Activated naive CD8-positive, alpha-beta T cell treated with anti-CD3 and anti-CD28 coated beads, Interleukin-2, amount 10 ng/mL, durations not matched to agents 7 days and 5 days (primary cell): ENCODE results near the gene SMIM10L2A. TPM values are rescaled to one million over a fixed set of nuclear protein-coding genes. Genes with fewer than 3 reads are reported as not detected.

Source experiments
- ATAC-seq: fragments of 150-1000 bp; cut with Tn5 transposase; one replicate; pipeline ENCODE4 v1.10.0; 2021; ENCODE audit warnings: low read depth, moderate library complexity
- POLR2A ChIA-PET: fragments of 350-600 bp; sonication (Branson Sonifier 250); formaldehyde crosslinking; loops from one replicate; lab custom pipeline; 2021; ENCODE audit warnings: antibody characterized with exemption; lab: Charles Lee
- DNase-seq: peaks from one replicate; pipeline ENCODE4 v3.0.0; 2021
- H3K27ac Mint-ChIP-seq: one replicate; pipeline ENCODE4 v1.8.0; 2022; ENCODE audit warnings: mild to moderate bottlenecking, mixed read lengths
- H3K27me3 Mint-ChIP-seq: one replicate; pipeline ENCODE4 v1.8.0; 2022; ENCODE audit warnings: mild to moderate bottlenecking, moderate library complexity, mixed read lengths
- H3K36me3 Mint-ChIP-seq: one replicate; pipeline ENCODE4 v1.8.0; 2021; ENCODE audit warnings: mild to moderate bottlenecking, mixed read lengths
- H3K4me1 Mint-ChIP-seq: one replicate; pipeline ENCODE4 v1.8.0; 2021; ENCODE audit warnings: mixed read lengths
- H3K4me3 Mint-ChIP-seq: one replicate; pipeline ENCODE4 v1.8.0; 2022; ENCODE audit warnings: mild to moderate bottlenecking, moderate library complexity, mixed read lengths
- H3K9me3 Mint-ChIP-seq: one replicate; pipeline ENCODE4 v1.8.0; 2021; ENCODE audit warnings: mixed read lengths
- total RNA-seq, 2 experiments: library from RNA; stranded (reverse); gene quantifications; one replicate each; pipeline ENCODE4 v1.2.3, GENCODE V29; 2021

Gene SMIM10L2A
- total RNA-seq: 1 to 10 TPM; 1.8 to 2.0 TPM

DNA sequence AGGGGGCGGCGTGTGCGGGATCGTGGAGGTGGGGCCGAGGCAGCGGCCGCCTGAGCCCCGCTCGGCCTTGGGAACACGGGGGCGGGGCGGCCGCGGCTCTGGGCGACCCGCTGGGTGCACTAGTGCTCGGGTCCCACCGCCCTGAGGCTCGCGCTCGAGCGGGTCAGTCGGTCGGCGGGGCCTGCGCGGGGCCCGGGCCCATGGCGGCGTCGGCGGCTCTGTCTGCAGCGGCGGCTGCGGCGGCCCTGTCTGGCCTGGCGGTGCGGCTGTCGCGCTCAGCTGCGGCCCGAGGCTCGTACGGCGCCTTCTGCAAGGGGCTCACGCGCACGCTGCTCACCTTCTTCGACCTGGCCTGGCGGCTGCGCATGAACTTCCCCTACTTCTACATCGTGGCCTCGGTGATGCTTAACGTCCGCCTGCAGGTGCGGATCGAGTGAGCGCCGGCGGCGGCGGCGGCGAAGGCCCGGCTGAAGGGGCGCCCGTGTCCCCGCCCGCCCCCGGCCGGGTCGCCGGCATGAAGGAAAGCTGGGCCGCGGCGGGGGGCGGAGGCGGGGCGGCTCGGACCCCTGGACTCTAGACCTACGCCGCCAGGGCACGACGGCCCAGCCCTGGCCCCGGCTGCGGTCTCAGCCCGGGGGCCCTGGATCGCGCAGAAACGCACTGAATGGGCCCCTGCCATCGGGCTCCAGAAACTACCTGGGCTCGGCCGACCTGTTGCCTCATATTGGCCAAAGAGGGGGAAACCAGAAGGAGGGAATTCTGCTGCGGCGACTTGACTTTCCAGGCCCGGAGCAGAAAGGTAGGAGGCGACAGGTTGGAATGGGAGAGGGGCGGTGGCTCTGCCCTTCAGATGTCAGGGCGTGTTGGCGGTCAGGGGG lies at the start of gene SMIM10L2A:
TSS of gene SMIM10L2A (plus strand) at position 13 of the 878 bp plus-strand sequence. CDS start at position 201, 188 bp downstream.
- peaks cover 4% of the 10 kb centered on the region for H3K27me3 Mint-ChIP-seq
- POLR2A ChIA-PET: interaction anchor here (1.0 kb wide), 1 partner anchor 20 kb away, joined by 4 read pairs; no protein-coding TSS in a partner anchor

DNA sequence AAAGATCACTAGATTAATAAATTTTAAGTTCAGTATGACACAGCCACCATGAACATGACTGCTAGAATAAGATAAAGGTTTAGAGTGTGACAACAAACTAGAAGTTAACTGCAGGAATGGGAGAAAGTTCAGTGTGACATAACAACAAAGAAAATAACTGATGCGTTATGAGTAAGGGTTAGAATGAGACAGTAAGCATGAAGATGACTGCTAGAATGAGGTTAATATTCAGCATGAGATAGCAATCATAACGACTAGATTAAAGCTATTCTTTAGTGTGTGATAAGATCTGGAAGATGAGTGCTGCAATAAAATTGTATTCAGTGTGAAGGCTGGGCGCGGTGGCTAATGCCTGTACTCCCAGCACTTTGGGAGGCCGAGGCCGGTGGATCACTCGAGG lies 48.4 kb upstream of the SMIM10L2A start:
- Mint-ChIP-seq H3K4me3 (no peak overlapping the region), H3K27ac (no peak overlapping the region), H3K9me3 (peaks cover 5% of the 10 kb centered on the region), H3K36me3 (peaks cover 15% of the 10 kb centered on the region), H3K4me1 (peaks cover 1% of the 10 kb centered on the region), H3K27me3 (no peaks in the 10 kb centered on the region)
- ATAC-seq (no peak), DNase-seq (no peak)
- POLR2A ChIA-PET: no interaction called here

More for the DNA sequence above, at the start of gene SMIM10L2A:
- Mint-ChIP-seq H3K9me3 (no peaks in the 10 kb centered on the region), H3K4me1 (peaks cover 3% of the 10 kb centered on the region), H3K4me3 (peak within 1 kb of the TSS; percentile 71), H3K36me3 (no peaks in the 10 kb centered on the region), H3K27ac (no peak within 1 kb of the TSS)
- DNase-seq (no peak), ATAC-seq (no peak)

DNA sequence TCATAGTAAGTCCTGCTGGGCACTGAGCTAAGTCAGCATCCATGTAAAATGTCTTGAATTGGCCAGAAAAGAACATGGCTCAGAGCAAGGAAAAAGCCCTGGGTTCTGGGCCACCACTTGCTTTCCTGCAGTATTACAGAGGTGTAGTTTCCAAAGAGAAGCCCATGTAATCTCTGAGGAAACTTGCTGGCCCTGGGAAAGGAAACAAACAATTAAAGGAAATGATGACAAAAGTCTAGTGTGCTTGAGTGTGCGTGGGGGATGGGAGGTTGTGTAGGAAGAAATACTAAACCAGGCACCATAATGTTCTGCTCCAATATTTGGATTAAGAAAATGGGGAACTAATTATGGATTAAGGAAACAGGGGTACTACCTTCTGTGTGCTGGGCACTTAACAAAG lies 39.5 kb upstream of the SMIM10L2A start:
- POLR2A ChIA-PET: no interaction called here
- Mint-ChIP-seq H3K36me3 (peaks cover 3% of the 10 kb centered on the region), H3K9me3 (peaks cover 3% of the 10 kb centered on the region), H3K27ac (peak overlapping the region; percentile 18), H3K4me3 (no peak overlapping the region), H3K27me3 (no peaks in the 10 kb centered on the region), H3K4me1 (peaks cover 28% of the 10 kb centered on the region)
- ATAC-seq (no peak), DNase-seq (no peak)

DNA sequence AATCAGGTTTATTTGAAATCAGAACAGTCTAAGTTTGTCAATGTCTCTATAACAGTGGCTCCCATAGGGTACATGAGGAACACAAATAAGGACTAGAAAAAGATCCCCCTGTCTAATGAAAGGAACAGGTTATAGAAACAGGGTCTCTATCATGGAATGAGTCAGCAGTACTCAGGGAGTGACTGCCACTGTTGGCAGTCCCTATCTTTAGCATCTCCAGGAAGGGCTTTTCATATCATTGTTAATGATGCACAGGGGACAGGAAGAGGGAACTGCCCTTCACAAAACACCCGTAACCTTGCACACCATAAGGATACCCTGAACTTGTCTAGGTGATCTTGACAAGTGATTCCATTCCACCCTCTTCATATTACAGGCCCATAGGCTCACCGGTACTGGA lies 38.5 kb upstream of the SMIM10L2A start:
- DNase-seq: no peak
- H3K4me3 Mint-ChIP-seq: peak overlapping the region; percentile 29
- peak; percentile 22 for ATAC-seq
- peaks cover 3% of the 10 kb centered on the region for H3K9me3 Mint-ChIP-seq
- H3K27me3 Mint-ChIP-seq: no peaks in the 10 kb centered on the region
- H3K27ac Mint-ChIP-seq: peak overlapping the region; percentile 87
- peaks cover 28% of the 10 kb centered on the region for H3K4me1 Mint-ChIP-seq
- POLR2A ChIA-PET: no interaction called here
- H3K36me3 Mint-ChIP-seq: peaks cover 4% of the 10 kb centered on the region

DNA sequence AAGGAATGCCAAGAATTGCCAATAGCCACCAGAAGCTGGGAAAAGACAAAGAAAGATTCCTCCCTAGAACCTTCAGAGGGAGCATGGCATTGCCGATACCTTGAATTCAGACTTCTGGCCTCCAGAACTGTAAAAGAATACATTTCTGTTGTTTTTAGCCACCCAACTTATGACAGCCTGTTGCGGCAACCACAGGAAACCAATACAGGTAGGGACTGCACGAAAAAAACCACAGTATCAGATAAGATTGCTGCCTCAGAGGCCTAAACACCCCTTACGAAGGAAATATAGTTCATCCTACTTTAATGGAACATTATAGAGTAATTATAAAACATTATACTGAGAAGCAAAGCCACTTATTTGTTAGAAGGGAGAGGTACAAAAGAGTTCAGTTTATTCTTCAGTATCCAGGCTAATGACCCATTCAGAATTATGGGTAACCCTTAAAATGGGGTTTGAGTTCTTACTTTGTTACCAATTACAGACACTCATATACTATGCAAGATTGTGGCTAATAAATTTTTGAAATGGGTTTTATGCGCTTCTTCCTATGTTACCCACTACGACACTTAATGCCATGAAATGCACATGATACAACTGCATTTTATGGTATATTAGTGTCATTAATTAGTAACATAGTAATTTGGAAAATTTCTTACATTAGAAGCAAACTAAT lies 37.4 kb upstream of the SMIM10L2A start:
- peak; percentile 87 for ATAC-seq
- Mint-ChIP-seq H3K9me3 (peaks cover 5% of the 10 kb centered on the region), H3K27me3 (no peaks in the 10 kb centered on the region), H3K27ac (peak overlapping the region; percentile 87), H3K4me1 (peaks cover 32% of the 10 kb centered on the region), H3K36me3 (peaks cover 4% of the 10 kb centered on the region), H3K4me3 (peak overlapping the region; percentile 77)
- peak; percentile 30 for DNase-seq
- POLR2A ChIA-PET: no interaction called here

DNA sequence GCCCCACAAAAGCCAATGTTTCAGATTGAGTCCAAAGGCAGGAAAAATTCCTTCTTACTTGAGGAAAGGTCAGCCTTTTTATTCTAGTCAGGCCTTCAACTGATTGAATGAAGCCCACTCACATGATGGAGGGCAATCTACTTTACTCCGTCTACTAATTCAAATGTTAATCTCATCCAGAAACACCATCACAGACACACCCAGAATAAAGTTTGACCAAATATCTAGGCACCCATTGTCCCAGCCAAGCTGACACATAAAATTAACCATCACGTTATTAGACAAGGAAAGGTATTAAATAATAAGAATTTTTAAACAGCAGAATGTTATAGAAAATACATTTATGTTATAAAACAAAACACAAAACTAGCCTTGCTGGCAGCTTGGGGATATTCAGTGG lies 32.9 kb upstream of the SMIM10L2A start:
- ATAC-seq: no peak
- POLR2A ChIA-PET: no interaction called here
- DNase-seq: no peak
- Mint-ChIP-seq H3K27me3 (no peaks in the 10 kb centered on the region), H3K9me3 (peaks cover 3% of the 10 kb centered on the region), H3K4me3 (no peak overlapping the region), H3K27ac (no peak overlapping the region), H3K4me1 (peaks cover 23% of the 10 kb centered on the region), H3K36me3 (peaks cover 3% of the 10 kb centered on the region)

DNA sequence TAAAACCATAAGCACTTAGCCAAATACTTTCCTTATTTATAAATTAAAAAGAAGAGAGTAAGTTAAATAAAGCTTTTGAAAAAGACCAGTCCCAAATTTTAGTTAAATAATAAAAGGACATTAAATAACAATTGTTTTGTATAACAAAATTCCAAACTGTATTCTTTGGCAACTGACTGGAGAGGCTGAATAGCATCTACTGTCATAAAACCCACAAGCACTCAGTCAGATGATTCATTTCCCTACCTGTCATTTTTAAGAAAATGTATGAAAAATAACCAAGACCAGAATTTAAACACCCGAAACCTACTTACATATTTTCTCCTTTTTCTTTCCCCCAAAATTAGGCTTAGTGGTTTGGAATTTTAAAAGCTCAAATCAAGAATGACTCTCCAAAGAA lies 32.5 kb upstream of the SMIM10L2A start:
- no peak for ATAC-seq
- no peak overlapping the region for H3K4me3 Mint-ChIP-seq

DNA sequence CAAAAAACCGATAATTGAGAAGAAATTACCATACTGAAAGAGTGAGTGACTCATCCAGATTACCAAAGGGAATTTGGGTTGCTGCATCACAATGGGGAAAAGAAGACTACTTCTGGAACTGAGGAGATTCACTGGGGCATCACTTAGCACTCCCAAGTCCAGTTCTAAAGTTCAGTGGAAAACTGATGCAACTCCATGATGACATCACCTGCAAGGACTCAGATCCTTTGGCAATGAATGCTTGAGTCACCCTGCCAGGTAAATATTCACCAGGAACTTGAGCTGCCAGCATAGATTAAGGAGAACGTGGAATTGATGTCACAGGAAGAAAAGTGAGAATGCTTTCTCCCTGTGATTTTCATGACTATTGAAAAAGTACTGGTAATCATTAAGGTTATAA lies 32.0 kb upstream of the SMIM10L2A start:
- Mint-ChIP-seq H3K4me3 (no peak overlapping the region), H3K27me3 (no peaks in the 10 kb centered on the region), H3K27ac (peak overlapping the region; percentile 48), H3K9me3 (peaks cover 3% of the 10 kb centered on the region), H3K36me3 (peaks cover 3% of the 10 kb centered on the region), H3K4me1 (peaks cover 20% of the 10 kb centered on the region)
- POLR2A ChIA-PET: no interaction called here
- DNase-seq (no peak), ATAC-seq (no peak)

More for the DNA sequence above, 32.5 kb upstream of the SMIM10L2A start:
- Mint-ChIP-seq H3K27me3 (no peaks in the 10 kb centered on the region), H3K4me1 (peaks cover 21% of the 10 kb centered on the region), H3K9me3 (peaks cover 3% of the 10 kb centered on the region), H3K36me3 (peaks cover 3% of the 10 kb centered on the region), H3K27ac (no peak overlapping the region)
- DNase-seq: no peak
- POLR2A ChIA-PET: no interaction called here

DNA sequence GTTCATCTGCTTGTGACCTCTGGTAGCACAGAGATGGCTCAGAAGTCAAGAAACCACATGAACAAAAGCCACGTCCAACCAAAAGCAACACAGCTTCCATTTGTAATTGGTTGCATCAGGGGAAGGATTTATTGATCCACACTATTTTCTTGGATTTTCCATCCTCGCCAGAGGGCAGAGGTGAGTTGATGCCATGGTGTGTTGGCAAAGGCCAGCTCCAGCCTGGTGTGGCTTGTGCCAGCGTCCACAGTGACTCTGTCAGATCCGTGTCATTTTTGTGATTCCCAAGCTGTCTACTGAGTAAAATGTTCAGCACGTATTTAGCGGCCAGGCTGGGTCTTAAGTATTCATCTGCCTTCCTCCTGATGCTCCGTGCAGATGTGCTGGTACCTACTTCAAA lies 30.0 kb upstream of the SMIM10L2A start:
- peaks cover 17% of the 10 kb centered on the region for H3K4me1 Mint-ChIP-seq
- ATAC-seq (no peak), DNase-seq (no peak)
- POLR2A ChIA-PET: no interaction called here
- H3K9me3 Mint-ChIP-seq: peaks cover 2% of the 10 kb centered on the region
- no peak overlapping the region for H3K27ac Mint-ChIP-seq
- no peak overlapping the region for H3K4me3 Mint-ChIP-seq
- peaks cover 3% of the 10 kb centered on the region for H3K36me3 Mint-ChIP-seq
- no peaks in the 10 kb centered on the region for H3K27me3 Mint-ChIP-seq

DNA sequence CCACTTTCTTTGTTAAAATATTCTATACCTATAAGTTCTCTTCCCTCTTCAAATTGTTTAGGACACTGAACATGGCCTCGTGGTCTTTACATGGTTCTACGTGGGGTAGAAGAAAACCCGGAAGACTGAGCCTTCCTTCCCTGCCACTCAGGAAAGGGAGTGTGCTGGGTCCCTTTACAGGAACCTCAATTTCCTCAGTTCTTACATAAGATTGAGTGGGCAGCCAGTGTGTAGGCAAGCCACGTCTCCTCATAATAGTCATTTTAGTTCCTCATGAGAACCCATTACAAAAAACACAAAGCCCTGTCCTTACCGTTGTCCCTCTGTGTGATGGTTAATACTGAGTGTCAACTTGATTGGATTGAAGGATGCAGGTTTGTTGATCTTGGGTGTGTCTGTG lies 28.7 kb upstream of the SMIM10L2A start:
- Mint-ChIP-seq H3K27ac (no peak overlapping the region), H3K9me3 (peaks cover 2% of the 10 kb centered on the region), H3K4me3 (no peak overlapping the region), H3K36me3 (no peaks in the 10 kb centered on the region), H3K27me3 (no peaks in the 10 kb centered on the region), H3K4me1 (peaks cover 17% of the 10 kb centered on the region)
- DNase-seq (no peak), ATAC-seq (no peak)
- POLR2A ChIA-PET: no interaction called here

DNA sequence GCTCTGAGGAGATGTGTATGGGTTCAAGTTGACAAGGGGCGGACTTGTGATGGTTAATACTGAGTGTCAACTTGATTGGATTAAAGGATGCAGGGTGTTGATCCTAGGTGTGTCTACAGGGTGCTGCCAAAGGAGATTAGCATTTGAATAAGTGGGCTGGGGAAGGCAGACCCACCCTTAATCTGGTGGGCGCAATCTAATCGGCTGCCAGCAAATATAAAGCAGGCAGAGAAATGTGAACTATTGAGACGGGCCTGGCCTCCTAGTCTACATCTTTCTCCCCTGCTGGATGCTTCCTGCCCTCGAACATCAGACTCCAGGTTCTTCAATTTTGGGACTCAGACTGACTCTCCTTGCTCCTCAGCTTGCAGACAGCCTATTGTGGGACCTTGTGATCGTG lies 26.7 kb upstream of the SMIM10L2A start:
- peaks cover 10% of the 10 kb centered on the region for H3K4me1 Mint-ChIP-seq
- no peaks in the 10 kb centered on the region for H3K9me3 Mint-ChIP-seq
- no peak overlapping the region for H3K27ac Mint-ChIP-seq
- POLR2A ChIA-PET: no interaction called here
- ATAC-seq: no peak
- H3K4me3 Mint-ChIP-seq: no peak overlapping the region
- no peaks in the 10 kb centered on the region for H3K27me3 Mint-ChIP-seq
- no peaks in the 10 kb centered on the region for H3K36me3 Mint-ChIP-seq
- no peak for DNase-seq

DNA sequence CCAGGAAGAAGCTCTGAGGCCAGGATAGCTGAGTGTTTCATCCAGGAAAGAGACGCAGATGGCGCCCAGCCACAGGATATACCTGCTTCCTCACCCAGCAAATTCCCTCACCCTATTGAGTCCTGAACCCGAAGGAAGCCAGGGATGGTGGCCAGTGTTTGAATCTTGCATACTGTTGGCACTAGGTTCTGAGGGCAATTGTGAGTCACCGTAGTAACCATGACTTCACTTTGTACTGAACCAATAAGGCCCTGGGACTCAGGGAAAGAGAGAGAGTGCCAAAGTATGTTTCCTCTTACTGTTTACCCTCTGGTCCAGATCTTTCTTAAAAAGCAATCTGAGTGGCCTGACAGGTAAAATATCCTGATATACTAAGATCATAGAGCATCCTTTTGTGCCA lies 25.6 kb upstream of the SMIM10L2A start:
- Mint-ChIP-seq H3K27me3 (no peaks in the 10 kb centered on the region), H3K4me1 (peaks cover 5% of the 10 kb centered on the region), H3K9me3 (no peaks in the 10 kb centered on the region), H3K4me3 (no peak overlapping the region), H3K36me3 (no peaks in the 10 kb centered on the region), H3K27ac (no peak overlapping the region)
- POLR2A ChIA-PET: no interaction called here
- ATAC-seq (no peak), DNase-seq (no peak)

DNA sequence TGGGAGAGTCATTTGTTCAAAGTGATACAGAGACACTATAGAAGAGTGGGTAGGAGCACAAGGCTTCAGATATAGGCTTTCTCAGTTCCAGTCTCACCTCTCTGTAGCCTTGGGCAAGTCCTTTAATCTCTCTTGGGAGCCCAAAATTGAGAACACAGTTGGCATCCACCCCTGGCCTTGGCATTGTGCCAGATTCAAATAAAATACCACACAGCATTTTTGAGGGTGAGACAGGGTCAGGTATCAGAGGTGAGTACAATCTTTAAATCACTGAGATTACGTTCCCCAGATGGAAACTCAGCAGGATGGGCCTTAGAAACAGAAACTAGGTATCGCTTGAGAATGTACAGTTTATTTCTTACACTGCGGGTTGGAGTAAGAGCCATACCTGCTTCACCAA lies 25.2 kb upstream of the SMIM10L2A start:
- no peaks in the 10 kb centered on the region for H3K27me3 Mint-ChIP-seq
- POLR2A ChIA-PET: no interaction called here
- H3K4me3 Mint-ChIP-seq: no peak overlapping the region
- H3K36me3 Mint-ChIP-seq: no peaks in the 10 kb centered on the region
- no peak overlapping the region for H3K27ac Mint-ChIP-seq
- ATAC-seq (no peak), DNase-seq (no peak)
- no peaks in the 10 kb centered on the region for H3K9me3 Mint-ChIP-seq
- H3K4me1 Mint-ChIP-seq: peaks cover 2% of the 10 kb centered on the region

DNA sequence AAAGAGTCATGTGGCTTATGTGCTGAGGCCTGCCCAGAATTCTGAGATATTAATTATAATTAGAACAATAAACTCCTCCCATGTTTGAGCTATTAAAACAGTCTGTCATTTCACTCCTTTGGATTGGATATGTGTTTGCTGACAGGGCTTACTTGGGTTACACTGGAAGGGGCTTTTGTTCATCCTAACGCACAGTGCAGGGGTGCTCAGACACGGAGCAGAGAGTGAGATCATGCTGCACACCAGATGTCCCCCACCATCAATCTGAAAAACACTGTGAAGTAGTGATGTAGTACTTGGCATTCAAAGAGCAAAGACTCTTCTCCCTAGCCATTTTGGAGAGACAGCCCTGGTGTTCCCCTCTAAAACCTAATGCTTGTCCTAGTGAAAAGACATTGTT lies 24.1 kb upstream of the SMIM10L2A start:
- Mint-ChIP-seq H3K4me1 (peaks cover 6% of the 10 kb centered on the region), H3K36me3 (no peaks in the 10 kb centered on the region), H3K27me3 (no peaks in the 10 kb centered on the region), H3K4me3 (no peak overlapping the region), H3K9me3 (no peaks in the 10 kb centered on the region), H3K27ac (no peak overlapping the region)
- DNase-seq (no peak), ATAC-seq (no peak)
- POLR2A ChIA-PET: no interaction called here
